Keratinocyte (primary cell): ENCODE measurements around the gene ARMCX2.

Experiments used
- CTCF ChIP-seq, 3 experiments: IDR thresholded peaks in 1 of 3; conservative IDR thresholded peaks in 1 of 3; optimal IDR thresholded peaks in 1 of 3; 2 replicates in 2 of 3; 3 replicates in 1 of 3; pipeline versions ENCODE3 to v1.5.1; 2011; ENCODE audit warnings: low read length in 3 of 3, mild to moderate bottlenecking in 3 of 3, moderate library complexity in 2 of 3, control low read depth in 1 of 3, inconsistent platforms in 1 of 3; ENCODE audit not compliant: insufficient read depth in 2 of 3; ENCODE audit errors: extremely low read depth in 1 of 3
- EZH2 ChIP-seq: IDR thresholded peaks from one replicate; pipeline ENCODE4 v1.6.1; 2012; ENCODE audit warnings: inconsistent platforms, mild to moderate bottlenecking, low read length, moderate library complexity

GRCh38 chrX:101657495-101657894, 2.2 kb downstream of the ARMCX2 start:
- TF ChIP-seq CTCF (optimal IDR thresholded peaks at IDR 0.05 in 1 of 3, IDR thresholded peaks at IDR 0.05 in 1 of 3, conservative IDR thresholded peaks at IDR 0.05 in 1 of 3; ENCODE audit: extremely low read depth in 1 of 3, insufficient read depth in 2 of 3, low read length in 3 of 3) (no peak), EZH2 (no peak)
